Activated CD4-positive, alpha-beta T cell treated with anti-CD3 and anti-CD28 coated beads for 36 hours (primary cell): ENCODE measurements around the gene PDGFC. TPM values are rescaled to one million over a fixed set of nuclear protein-coding genes. Genes with fewer than 3 reads are reported as not detected.
A peak's percentile ranks its signal among the peaks of the same experiment; 100 is the strongest.

Source experiments
- ATAC-seq: fragments of 200-7000 bp; cut with Tn5 transposase; one replicate; pipeline ENCODE4 v1.10.0; 2021; ENCODE audit warnings: mild to moderate bottlenecking, moderate library complexity
- CTCF ChIA-PET: fragments of 350-600 bp; sonication (Branson Sonifier 250); formaldehyde crosslinking; loops from one replicate; lab custom pipeline; 2021; ENCODE audit warnings: antibody characterized with exemption; lab: Charles Lee
- POLR2A ChIA-PET: fragments of 350-600 bp; sonication (Branson Sonifier 250); formaldehyde crosslinking; loops from one replicate; lab custom pipeline; 2021; ENCODE audit warnings: antibody characterized with exemption, inconsistent platforms; lab: Charles Lee
- DNase-seq: peaks from one replicate; pipeline ENCODE4 v3.0.0-alpha.2; 2020
- H3K27ac Mint-ChIP-seq: one replicate; pipeline ENCODE4 v1.8.0; 2021; ENCODE audit warnings: mixed read lengths
- H3K27me3 Mint-ChIP-seq: one replicate; pipeline ENCODE4 v1.8.0; 2021; ENCODE audit warnings: mixed read lengths
- H3K36me3 Mint-ChIP-seq: one replicate; pipeline ENCODE4 v1.8.0; 2021; ENCODE audit warnings: low read depth, mixed read lengths
- H3K4me1 Mint-ChIP-seq: one replicate; pipeline ENCODE4 v1.8.0; 2021; ENCODE audit warnings: mixed read lengths
- H3K4me3 Mint-ChIP-seq: one replicate; pipeline ENCODE4 v1.8.0; 2021; ENCODE audit warnings: mild to moderate bottlenecking, moderate library complexity, mixed read lengths
- H3K9me3 Mint-ChIP-seq: one replicate; pipeline ENCODE4 v1.8.0; 2021; ENCODE audit warnings: low read depth, mixed read lengths
- intact Hi-C, 2 experiments: fragments of 100-400 bp; cut with DNase I in 1 of 2; cut with micrococcal nuclease in 1 of 2; formaldehyde crosslinking; loops; one replicate each; pipeline versions ENCODE4 v1.14.2 to v1.15.1; 2022 to 2024; cut with DNase I, micrococcal nuclease
- total RNA-seq, 2 experiments: library from RNA; stranded (reverse); gene quantifications; one replicate each; pipeline ENCODE4 v1.2.3, GENCODE V29; 2021

The PDGFC gene
- total RNA-seq, 2 experiments from 2014 or later, result not detected

- H3K4me3 Mint-ChIP-seq, result no peak overlapping the region
- ATAC-seq (no peak), DNase-seq (no peak)
- no peaks in the 10 kb centered on the region for H3K36me3 Mint-ChIP-seq
- intact Hi-C loops, result no loop called here
- H3K9me3 Mint-ChIP-seq, result peaks cover 4% of the 10 kb centered on the region
- CTCF ChIA-PET, result no interaction called here
- peaks cover 6% of the 10 kb centered on the region for H3K4me1 Mint-ChIP-seq
- H3K27ac Mint-ChIP-seq, result no peak overlapping the region
- POLR2A ChIA-PET, result no interaction called here
- H3K27me3 Mint-ChIP-seq, result peaks cover 55% of the 10 kb centered on the region
Observed at GRCh38 chr4:156972379-156973015, 898 bp upstream of the PDGFC start.

- ATAC-seq (peak; percentile 26), DNase-seq (peak; percentile 15)
- peaks cover 6% of the 10 kb centered on the region for H3K9me3 Mint-ChIP-seq
- ChIA-PET CTCF (interaction anchor here (1.4 kb wide), 1 partner anchor 9 kb away, joined by 3 read pairs; no protein-coding TSS in a partner anchor), POLR2A (interaction anchor here (0.6 kb wide), 1 partner anchor 814 kb away, joined by 3 read pairs; no protein-coding TSS in a partner anchor)
- H3K36me3 Mint-ChIP-seq, result no peaks in the 10 kb centered on the region
- H3K27ac Mint-ChIP-seq, result no peak overlapping the region
- H3K27me3 Mint-ChIP-seq, result peaks cover 58% of the 10 kb centered on the region
- intact Hi-C loops, result no loop called here
- H3K4me1 Mint-ChIP-seq, result peaks cover 6% of the 10 kb centered on the region
- peak overlapping the region; percentile 23 for H3K4me3 Mint-ChIP-seq
Observed at GRCh38 chr4:156971165-156971675, 379 bp downstream of the PDGFC start.

- POLR2A ChIA-PET, result interaction anchor here (0.6 kb wide), 2 partner anchors 627 to 814 kb away, joined by 3 read pairs; no protein-coding TSS in a partner anchor
- no peaks in the 10 kb centered on the region for H3K36me3 Mint-ChIP-seq
- H3K4me3 Mint-ChIP-seq, result peak overlapping the region; percentile 23
- DNase-seq (peak; percentile 25), ATAC-seq (no peak)
- H3K27me3 Mint-ChIP-seq, result peaks cover 58% of the 10 kb centered on the region
- H3K9me3 Mint-ChIP-seq, result peaks cover 6% of the 10 kb centered on the region
- no peak overlapping the region for H3K27ac Mint-ChIP-seq
- intact Hi-C loops, result no loop called here
- CTCF ChIA-PET, result interaction anchor here (1.4 kb wide), 1 partner anchor 10 kb away, joined by 3 read pairs; no protein-coding TSS in a partner anchor
- H3K4me1 Mint-ChIP-seq, result peaks cover 6% of the 10 kb centered on the region
Observed at GRCh38 chr4:156970501-156971164, 966 bp downstream of the PDGFC start.

- peaks cover 53% of the 10 kb centered on the region for H3K27me3 Mint-ChIP-seq
- no peak overlapping the region for H3K27ac Mint-ChIP-seq
- CTCF ChIA-PET, result no interaction called here
- intact Hi-C loops, result loop anchor here in 1 of 2 experiments (5.0 kb wide), 1 partner anchor 1163 kb away; no protein-coding TSS in a partner anchor
- H3K36me3 Mint-ChIP-seq, result no peaks in the 10 kb centered on the region
- peaks cover 6% of the 10 kb centered on the region for H3K4me1 Mint-ChIP-seq
- H3K4me3 Mint-ChIP-seq, result no peak overlapping the region
- H3K9me3 Mint-ChIP-seq, result peaks cover 6% of the 10 kb centered on the region
- POLR2A ChIA-PET, result interaction anchor here (0.6 kb wide), 1 partner anchor 626 kb away, joined by 3 read pairs; no protein-coding TSS in a partner anchor
- no peak for ATAC-seq
- DNase-seq, result no peak
Observed at GRCh38 chr4:156969911-156970310, 1.7 kb downstream of the PDGFC start.

GRCh38 chr4:156969101-156969500 lies 2.5 kb downstream of the PDGFC start:
- ChIA-PET CTCF (interaction anchor here (0.8 to 1.9 kb wide), 3 partner anchors 12 to 31 kb away, joined by 3 to 6 read pairs (median 3); no protein-coding TSS in a partner anchor), POLR2A (no interaction called here)
- Mint-ChIP-seq H3K27me3 (peaks cover 53% of the 10 kb centered on the region), H3K27ac (no peak overlapping the region), H3K9me3 (peaks cover 6% of the 10 kb centered on the region), H3K36me3 (no peaks in the 10 kb centered on the region), H3K4me1 (peaks cover 6% of the 10 kb centered on the region), H3K4me3 (no peak overlapping the region)
- intact Hi-C loops, result loop anchor here in 1 of 2 experiments (5.0 kb wide), 1 partner anchor 1162 kb away; no protein-coding TSS in a partner anchor
- DNase-seq (no peak), ATAC-seq (no peak)

- H3K36me3 Mint-ChIP-seq, result no peaks in the 10 kb centered on the region
- H3K9me3 Mint-ChIP-seq, result peaks cover 6% of the 10 kb centered on the region
- POLR2A ChIA-PET, result interaction anchor here (0.5 kb wide), 1 partner anchor 45 kb away, joined by 3 read pairs; no protein-coding TSS in a partner anchor
- no peak overlapping the region for H3K4me3 Mint-ChIP-seq
- DNase-seq, result peak; percentile 61
- H3K4me1 Mint-ChIP-seq, result peaks cover 6% of the 10 kb centered on the region
- intact Hi-C loops, result loop anchor here in 1 of 2 experiments (5.0 kb wide), 1 partner anchor 1161 kb away; no protein-coding TSS in a partner anchor
- peaks cover 48% of the 10 kb centered on the region for H3K27me3 Mint-ChIP-seq
- no peak overlapping the region for H3K27ac Mint-ChIP-seq
- CTCF ChIA-PET, result interaction anchor here (0.8 to 1.9 kb wide), 4 partner anchors 12 to 46 kb away, joined by 3 to 6 read pairs (median 3); no protein-coding TSS in a partner anchor
- peak; percentile 57 for ATAC-seq
Observed at GRCh38 chr4:156968479-156968984, 3.1 kb downstream of the PDGFC start.

- no peak overlapping the region for H3K4me3 Mint-ChIP-seq
- peaks cover 4% of the 10 kb centered on the region for H3K4me1 Mint-ChIP-seq
- ATAC-seq (no peak), DNase-seq (no peak)
- intact Hi-C loops, result loop anchor here in 1 of 2 experiments (5.0 kb wide), 1 partner anchor 1160 kb away; no protein-coding TSS in a partner anchor
- H3K9me3 Mint-ChIP-seq, result peaks cover 6% of the 10 kb centered on the region
- H3K27me3 Mint-ChIP-seq, result peaks cover 34% of the 10 kb centered on the region
- ChIA-PET POLR2A (no interaction called here), CTCF (no interaction called here)
- no peaks in the 10 kb centered on the region for H3K36me3 Mint-ChIP-seq
- no peak overlapping the region for H3K27ac Mint-ChIP-seq
Observed at GRCh38 chr4:156966836-156967235, 4.8 kb downstream of the PDGFC start.

- Mint-ChIP-seq H3K36me3 (no peaks in the 10 kb centered on the region), H3K4me3 (no peak overlapping the region), H3K27me3 (peaks cover 12% of the 10 kb centered on the region), H3K9me3 (peaks cover 2% of the 10 kb centered on the region), H3K27ac (no peak overlapping the region), H3K4me1 (no peaks in the 10 kb centered on the region)
- POLR2A ChIA-PET, result no interaction called here
- CTCF ChIA-PET, result interaction anchor here (0.6 kb wide), 1 partner anchor 300 kb away, joined by 3 read pairs; no protein-coding TSS in a partner anchor
- intact Hi-C loops, result no loop called here
- DNase-seq (no peak), ATAC-seq (no peak)
Observed at GRCh38 chr4:156963419-156963818, 8.2 kb downstream of the PDGFC start.

- no peak for DNase-seq
- peaks cover 8% of the 10 kb centered on the region for H3K27me3 Mint-ChIP-seq
- H3K4me1 Mint-ChIP-seq, result no peaks in the 10 kb centered on the region
- H3K4me3 Mint-ChIP-seq, result no peak overlapping the region
- H3K27ac Mint-ChIP-seq, result no peak overlapping the region
- H3K36me3 Mint-ChIP-seq, result no peaks in the 10 kb centered on the region
- intact Hi-C loops, result no loop called here
- no peak for ATAC-seq
- CTCF ChIA-PET, result no interaction called here
- H3K9me3 Mint-ChIP-seq, result peaks cover 2% of the 10 kb centered on the region
- POLR2A ChIA-PET, result no interaction called here
Observed at GRCh38 chr4:156962528-156962974, 9.0 kb downstream of the PDGFC start.

GRCh38 chr4:156962058-156962358 lies 9.6 kb downstream of the PDGFC start:
- peaks cover 4% of the 10 kb centered on the region for H3K27me3 Mint-ChIP-seq
- H3K36me3 Mint-ChIP-seq, result no peaks in the 10 kb centered on the region
- intact Hi-C loops, result no loop called here
- ATAC-seq, result no peak
- no peak overlapping the region for H3K4me3 Mint-ChIP-seq
- no peak for DNase-seq
- ChIA-PET CTCF (interaction anchor here (0.5 to 0.7 kb wide), 2 partner anchors 280 to 849 kb away, joined by 3 read pairs; no protein-coding TSS in a partner anchor), POLR2A (no interaction called here)
- H3K4me1 Mint-ChIP-seq, result no peaks in the 10 kb centered on the region
- no peak overlapping the region for H3K27ac Mint-ChIP-seq
- H3K9me3 Mint-ChIP-seq, result peaks cover 2% of the 10 kb centered on the region
